H1 (cell line): ENCODE results near the gene AGR2.

Experiments
- EP300 ChIP-seq, 2 experiments: IDR thresholded peaks; 1 replicate in 1 of 2; 2 replicates in 1 of 2; pipeline ENCODE4 v1.6.1; 2011 to 2012; ENCODE audit warnings: low read depth in 2 of 2, low read length in 2 of 2, mild to moderate bottlenecking in 2 of 2, borderline replicate concordance in 1 of 2, inconsistent platforms in 1 of 2, moderate library complexity in 1 of 2
- EZH2 ChIP-seq: fragments of 200-600 bp; sonication (generic); IDR thresholded peaks from 2 replicates; pipeline ENCODE4 v1.7.1; 2012; ENCODE audit warnings: low read depth, mild to moderate bottlenecking, moderate library complexity, low read length, inconsistent platforms; ENCODE audit not compliant: severe bottlenecking
- POLR2A ChIP-seq, 2 experiments: IDR thresholded peaks; 1 replicate in 1 of 2; 2 replicates in 1 of 2; pipeline ENCODE4 v1.6.1; 2011; ENCODE audit warnings: low read depth in 2 of 2, low read length in 2 of 2, mild to moderate bottlenecking in 2 of 2; ENCODE audit errors: control extremely low read depth in 1 of 2
- POLR2AphosphoS5 ChIP-seq: IDR thresholded peaks from 2 replicates; pipeline ENCODE4 v1.6.1; 2011; ENCODE audit warnings: low read depth, low read length

- TF ChIP-seq POLR2A (IDR thresholded peaks at IDR 0.05; ENCODE audit: control extremely low read depth in 1 of 2, low read depth in 2 of 2, low read length in 2 of 2) = no peak
- no peak for TF ChIP-seq POLR2AphosphoS5
- TF ChIP-seq EZH2 = no peak
- TF ChIP-seq EP300 (IDR thresholded peaks at IDR 0.05; ENCODE audit: borderline replicate concordance in 1 of 2, low read depth in 2 of 2, low read length in 2 of 2) = no peak
Observed at GRCh38 chr7:16803125-16803524, 1.7 kb downstream of the AGR2 start.
